ENCODE measurements around the gene ATP2C1. TPM values are rescaled to one million over a fixed set of nuclear protein-coding genes. Genes with fewer than 3 reads are reported as not detected.

ATP2C1 gene
- total RNA-seq, 1 donor from 2014 or later, result 142 TPM

DNA sequence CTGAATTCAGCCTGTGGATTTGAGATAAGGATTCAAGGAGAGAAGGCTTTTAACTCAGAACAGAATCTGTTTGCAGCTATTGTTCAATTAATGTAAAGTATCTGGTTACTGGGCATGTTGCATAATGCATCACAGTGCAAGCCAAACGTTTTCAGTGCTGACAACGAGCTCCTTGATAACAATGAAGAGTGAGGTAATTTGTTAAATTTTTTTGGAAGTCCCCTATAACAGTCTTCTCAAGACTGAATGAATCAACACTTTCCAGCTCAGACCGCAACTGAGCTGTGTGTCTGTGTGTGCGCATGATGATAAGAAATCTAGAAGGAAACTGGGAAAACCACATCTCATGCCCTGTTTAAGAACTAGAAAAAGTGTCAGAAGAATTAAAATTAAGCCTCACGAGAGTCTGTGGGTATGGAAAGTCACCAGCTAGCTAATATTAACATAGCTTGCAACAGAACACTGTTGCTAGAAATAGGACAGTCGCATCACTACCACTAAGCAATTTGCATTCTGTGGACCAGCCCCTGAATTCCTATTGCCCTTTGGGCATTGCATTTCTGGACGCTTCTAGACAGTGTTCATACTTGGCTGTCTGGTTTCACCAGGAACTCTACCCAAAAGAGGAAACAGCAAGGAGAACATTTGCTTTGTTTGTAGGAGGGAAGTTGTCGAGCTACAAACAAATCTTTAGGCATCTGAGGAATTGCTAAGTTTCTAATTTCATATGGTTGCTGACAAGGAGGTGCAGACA lies 43.7 kb upstream of the ATP2C1 start:
- TF ChIP-seq, protein P1, sequence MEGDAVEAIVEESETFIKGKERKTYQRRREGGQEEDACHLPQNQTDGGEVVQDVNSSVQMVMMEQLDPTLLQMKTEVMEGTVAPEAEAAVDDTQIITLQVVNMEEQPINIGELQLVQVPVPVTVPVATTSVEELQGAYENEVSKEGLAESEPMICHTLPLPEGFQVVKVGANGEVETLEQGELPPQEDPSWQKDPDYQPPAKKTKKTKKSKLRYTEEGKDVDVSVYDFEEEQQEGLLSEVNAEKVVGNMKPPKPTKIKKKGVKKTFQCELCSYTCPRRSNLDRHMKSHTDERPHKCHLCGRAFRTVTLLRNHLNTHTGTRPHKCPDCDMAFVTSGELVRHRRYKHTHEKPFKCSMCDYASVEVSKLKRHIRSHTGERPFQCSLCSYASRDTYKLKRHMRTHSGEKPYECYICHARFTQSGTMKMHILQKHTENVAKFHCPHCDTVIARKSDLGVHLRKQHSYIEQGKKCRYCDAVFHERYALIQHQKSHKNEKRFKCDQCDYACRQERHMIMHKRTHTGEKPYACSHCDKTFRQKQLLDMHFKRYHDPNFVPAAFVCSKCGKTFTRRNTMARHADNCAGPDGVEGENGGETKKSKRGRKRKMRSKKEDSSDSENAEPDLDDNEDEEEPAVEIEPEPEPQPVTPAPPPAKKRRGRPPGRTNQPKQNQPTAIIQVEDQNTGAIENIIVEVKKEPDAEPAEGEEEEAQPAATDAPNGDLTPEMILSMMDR (IDR thresholded peaks at IDR 0.05), result no peak
- no peaks in the 10 kb centered on the region for H3K27me3 ChIP-seq
- H3K4me1 ChIP-seq, result peaks cover 17% of the 10 kb centered on the region
- no peaks in the 10 kb centered on the region for H3K9me3 ChIP-seq
- peak overlapping the region; percentile 34 for H3K4me3 ChIP-seq
- no peaks in the 10 kb centered on the region for H3K36me3 ChIP-seq
- DNase-seq (no peak), ATAC-seq (peak; percentile 82)
- H3K27ac ChIP-seq, result peak overlapping the region; percentile 79
- intact Hi-C loops (cut with DNase I), result no loop called here

- DNase-seq (no peak), ATAC-seq (no peak)
- no peaks in the 10 kb centered on the region for H3K36me3 ChIP-seq
- intact Hi-C loops (cut with DNase I), result no loop called here
- H3K27ac ChIP-seq, result peak overlapping the region; percentile 79
- no peaks in the 10 kb centered on the region for H3K9me3 ChIP-seq
- TF ChIP-seq, protein P1 (IDR thresholded peaks at IDR 0.05), result no peak
- no peaks in the 10 kb centered on the region for H3K27me3 ChIP-seq
- peak overlapping the region; percentile 34 for H3K4me3 ChIP-seq
- H3K4me1 ChIP-seq, result peaks cover 17% of the 10 kb centered on the region
Measured at GRCh38 chr3:130850843-130851242, 43.0 kb upstream of the ATP2C1 start.

DNA sequence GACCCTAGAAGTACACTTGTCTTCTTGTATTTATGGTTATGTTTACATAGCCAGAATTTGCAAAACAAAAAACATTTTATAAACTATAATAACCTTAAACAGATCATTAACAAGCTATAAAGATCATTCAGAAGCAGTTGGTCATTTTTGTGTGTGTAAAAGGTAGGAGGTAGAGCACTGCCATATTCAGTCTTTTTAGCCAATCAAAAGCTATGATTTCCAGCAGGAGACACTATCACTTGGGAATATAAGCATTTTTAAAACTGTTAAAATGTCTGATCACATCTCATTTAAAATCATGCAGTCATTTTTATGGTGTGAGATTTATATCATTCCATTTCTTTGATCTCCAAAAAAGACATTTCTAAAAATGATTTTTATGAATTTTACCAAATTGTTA lies 42.6 kb upstream of the ATP2C1 start:
- intact Hi-C loops (cut with DNase I), result no loop called here
- Histone ChIP-seq H3K9me3 (no peaks in the 10 kb centered on the region), H3K36me3 (no peaks in the 10 kb centered on the region), H3K4me1 (peaks cover 17% of the 10 kb centered on the region), H3K27me3 (no peaks in the 10 kb centered on the region), H3K27ac (peak overlapping the region; percentile 79), H3K4me3 (peak overlapping the region; percentile 34)
- ATAC-seq (no peak), DNase-seq (no peak)
- TF ChIP-seq, protein P1 (IDR thresholded peaks at IDR 0.05), result no peak

DNA sequence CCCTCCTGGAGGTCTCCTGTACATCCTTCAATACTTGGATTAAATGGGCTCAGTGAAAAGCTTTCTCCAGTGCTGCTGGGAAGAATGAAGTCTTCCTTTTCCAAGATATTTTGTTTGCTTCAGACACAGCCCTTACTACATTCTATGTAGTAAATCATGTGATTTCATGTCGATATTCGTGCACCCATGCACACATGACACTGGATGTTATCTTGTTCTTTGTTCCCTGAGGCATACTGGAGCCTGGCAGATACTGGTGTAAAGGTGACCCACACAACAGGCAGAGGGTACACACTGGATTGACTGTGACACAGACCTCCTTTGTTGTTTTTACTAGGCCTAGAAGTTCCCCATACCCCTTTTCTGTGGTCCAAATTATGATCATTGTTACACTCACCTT lies 40.3 kb upstream of the ATP2C1 start:
- TF ChIP-seq, protein P1 (IDR thresholded peaks at IDR 0.05), result no peak
- no peaks in the 10 kb centered on the region for H3K36me3 ChIP-seq
- H3K4me1 ChIP-seq, result peaks cover 17% of the 10 kb centered on the region
- DNase-seq, result no peak
- H3K4me3 ChIP-seq, result no peak overlapping the region
- ATAC-seq, result no peak
- intact Hi-C loops (cut with DNase I), result no loop called here
- H3K27me3 ChIP-seq, result no peaks in the 10 kb centered on the region
- no peaks in the 10 kb centered on the region for H3K9me3 ChIP-seq
- H3K27ac ChIP-seq, result no peak overlapping the region

DNA sequence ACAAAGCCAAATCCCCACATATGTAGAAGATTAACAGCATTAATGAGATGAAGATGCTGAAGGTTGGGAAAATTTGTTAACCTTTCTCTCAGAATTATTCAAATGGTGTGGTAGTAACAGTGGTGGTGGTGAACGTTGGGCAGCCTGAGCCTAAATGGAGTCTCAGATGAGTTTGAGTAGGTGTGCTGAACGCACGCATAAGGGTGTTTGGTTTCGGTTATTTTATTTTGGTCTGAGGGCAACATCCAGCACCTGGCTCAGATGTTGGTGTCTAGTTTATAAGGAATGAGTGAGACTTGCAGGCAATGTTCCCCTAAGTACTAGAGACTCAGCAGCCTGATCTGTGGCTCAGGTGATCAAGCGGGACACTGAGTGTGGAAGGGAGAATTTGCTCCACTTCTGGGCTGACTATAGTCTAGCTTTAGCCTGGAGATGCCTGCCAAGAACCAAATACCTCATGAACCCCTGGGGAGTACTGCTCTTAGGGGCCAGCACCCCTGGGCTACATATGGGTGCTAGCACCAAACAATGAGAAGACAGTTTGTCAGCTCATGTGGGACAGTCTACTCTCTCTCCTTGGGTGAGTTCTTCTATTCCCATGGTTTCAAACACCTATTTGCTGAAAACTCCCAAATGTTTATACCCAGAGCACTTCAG lies 39.5 kb upstream of the ATP2C1 start:
- no peak for DNase-seq
- intact Hi-C loops (cut with DNase I), result no loop called here

More for the DNA sequence above, 39.5 kb upstream of the ATP2C1 start:
- no peak overlapping the region for H3K4me3 ChIP-seq
- H3K9me3 ChIP-seq, result no peaks in the 10 kb centered on the region
- no peaks in the 10 kb centered on the region for H3K27me3 ChIP-seq
- H3K27ac ChIP-seq, result no peak overlapping the region
- TF ChIP-seq, protein P1 (IDR thresholded peaks at IDR 0.05), result no peak
- no peak for ATAC-seq
- no peaks in the 10 kb centered on the region for H3K36me3 ChIP-seq
- H3K4me1 ChIP-seq, result peaks cover 10% of the 10 kb centered on the region
